Neural progenitor cell (in vitro differentiated cells): Measurements from ENCODE around the gene PLEK.

Experiments
- CTCF ChIP-seq: fragments of 200-600 bp; sonication (generic); IDR thresholded peaks from 2 replicates; pipeline ENCODE4 v1.5.1; 2017; ENCODE audit warnings: antibody characterized with exemption, mild to moderate bottlenecking
- EZH2phosphoT487 ChIP-seq: fragments of 200-600 bp; sonication (generic); IDR thresholded peaks from 2 replicates; pipeline ENCODE4 v1.6.1; 2017; ENCODE audit warnings: antibody characterized with exemption

GRCh38 chr2:68391869-68392268 lies 26.8 kb downstream of the PLEK start:
- TF ChIP-seq CTCF, result no peak
- TF ChIP-seq EZH2phosphoT487, result no peak
